PC-3 (cell line): Measurements from ENCODE around the gene GPC2.

ENCODE experiments used
- EZH2 ChIP-seq: fragments of 300-600 bp; sonication (generic); IDR thresholded peaks from one replicate; pipeline ENCODE4 v1.6.1; 2017; ENCODE audit warnings: antibody characterized with exemption, mild to moderate bottlenecking, low read length; ENCODE audit not compliant: unreplicated experiment
- TF ChIP-seq, protein P1 (sequence below): fragments of 300-600 bp; sonication (generic); conservative IDR thresholded peaks from 2 replicates; pipeline ENCODE4 v1.5.1; 2017; ENCODE audit warnings: antibody characterized with exemption, low read depth, mild to moderate bottlenecking, low read length

DNA sequence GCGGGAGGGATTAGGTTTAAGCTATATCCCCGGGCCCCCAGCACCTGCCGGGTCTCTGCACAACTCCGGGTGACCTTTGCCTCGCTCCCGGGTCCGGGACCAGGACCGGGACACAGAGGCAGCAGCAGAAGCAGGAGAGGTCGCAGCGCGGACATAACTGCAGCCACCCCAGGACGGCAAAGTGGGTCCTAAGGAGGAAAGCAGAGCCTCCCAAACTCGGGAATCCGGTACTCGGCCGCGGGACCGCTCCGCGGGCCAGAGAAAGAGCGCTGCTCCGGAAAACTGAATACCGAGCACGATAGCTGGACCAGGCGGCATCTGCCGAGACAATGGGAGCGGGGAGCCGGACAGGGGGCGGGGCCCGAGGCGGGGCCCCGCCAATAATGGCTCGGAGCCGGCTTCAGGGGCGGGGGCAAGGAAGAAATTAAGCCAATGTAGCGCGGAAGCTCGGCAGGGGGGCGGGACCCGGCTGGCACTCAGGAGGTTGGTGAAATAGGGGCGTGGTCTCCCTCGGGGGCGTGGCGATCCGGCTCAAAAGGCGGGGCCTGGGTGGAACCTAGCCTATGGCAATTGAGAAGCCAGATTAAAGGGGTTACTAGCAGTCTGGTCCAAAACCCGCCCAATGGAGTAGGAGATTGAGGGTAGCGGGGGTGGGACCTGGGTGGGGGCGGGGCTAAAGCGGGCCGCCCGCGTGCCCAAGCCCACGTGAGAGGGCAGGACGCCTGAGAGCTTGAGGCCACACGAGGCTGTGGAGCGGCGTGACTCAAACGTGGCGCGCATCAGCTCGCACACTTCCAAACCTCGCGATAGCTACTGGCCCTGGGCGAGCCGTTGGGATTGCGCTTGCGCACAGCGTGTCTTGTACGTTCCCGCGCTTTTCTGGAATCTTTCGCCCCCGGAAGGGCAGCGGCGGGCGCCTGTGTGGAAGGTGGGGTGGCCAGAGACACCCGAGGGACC, at the start of gene GPC2, which contains the start of gene STAG3:
- TF ChIP-seq, protein P1, sequence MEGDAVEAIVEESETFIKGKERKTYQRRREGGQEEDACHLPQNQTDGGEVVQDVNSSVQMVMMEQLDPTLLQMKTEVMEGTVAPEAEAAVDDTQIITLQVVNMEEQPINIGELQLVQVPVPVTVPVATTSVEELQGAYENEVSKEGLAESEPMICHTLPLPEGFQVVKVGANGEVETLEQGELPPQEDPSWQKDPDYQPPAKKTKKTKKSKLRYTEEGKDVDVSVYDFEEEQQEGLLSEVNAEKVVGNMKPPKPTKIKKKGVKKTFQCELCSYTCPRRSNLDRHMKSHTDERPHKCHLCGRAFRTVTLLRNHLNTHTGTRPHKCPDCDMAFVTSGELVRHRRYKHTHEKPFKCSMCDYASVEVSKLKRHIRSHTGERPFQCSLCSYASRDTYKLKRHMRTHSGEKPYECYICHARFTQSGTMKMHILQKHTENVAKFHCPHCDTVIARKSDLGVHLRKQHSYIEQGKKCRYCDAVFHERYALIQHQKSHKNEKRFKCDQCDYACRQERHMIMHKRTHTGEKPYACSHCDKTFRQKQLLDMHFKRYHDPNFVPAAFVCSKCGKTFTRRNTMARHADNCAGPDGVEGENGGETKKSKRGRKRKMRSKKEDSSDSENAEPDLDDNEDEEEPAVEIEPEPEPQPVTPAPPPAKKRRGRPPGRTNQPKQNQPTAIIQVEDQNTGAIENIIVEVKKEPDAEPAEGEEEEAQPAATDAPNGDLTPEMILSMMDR: no peak
- no peak for TF ChIP-seq EZH2
